GM19240 (cell line): ENCODE measurements around the gene GLDN.
A peak's percentile ranks its signal among the peaks of the same experiment; 100 is the strongest.
"Not testable (repeated sequence)": the region's sequence is repeated elsewhere in the genome, so short reads cannot be mapped to it uniquely, and the experiment has no call there.

ENCODE experiments used
- DNase-seq: peaks from one replicate; pipeline ENCODE4 v3.0.0; 2011; ENCODE audit warnings: low spot score; ENCODE audit not compliant: insufficient read length

The GLDN gene

GRCh38 chr15:51386960-51387698, 45.7 kb downstream of the GLDN start:
- DNase-seq, result no peak

- no peak for DNase-seq
Observed at GRCh38 chr15:51387699-51388041, 46.2 kb downstream of the GLDN start.

GRCh38 chr15:51388726-51389125, 47.3 kb downstream of the GLDN start:
- no peak for DNase-seq

- peak; percentile 17 for DNase-seq
Observed at GRCh38 chr15:51390241-51390965, 48.9 kb downstream of the GLDN start.

GRCh38 chr15:51390966-51391422, 49.5 kb downstream of the GLDN start:
- no peak for DNase-seq

- DNase-seq, result no peak
Observed at GRCh38 chr15:51396921-51397320, 55.5 kb downstream of the GLDN start.

- DNase-seq, result no peak
Observed at GRCh38 chr15:51398626-51399025, 57.2 kb downstream of the GLDN start.

GRCh38 chr15:51401051-51401780, 59.8 kb downstream of the GLDN start:
- DNase-seq, result no peak

- DNase-seq, result peak; percentile 23
Observed at GRCh38 chr15:51401872-51402517, 60.5 kb downstream of the GLDN start.

- no peak for DNase-seq
Observed at GRCh38 chr15:51403072-51403878, 61.8 kb downstream of the GLDN start.

- no peak for DNase-seq
Observed at GRCh38 chr15:51403946-51404695, 62.7 kb downstream of the GLDN start.

- no peak for DNase-seq
Observed at GRCh38 chr15:51405693-51406523, 64.5 kb downstream of the GLDN start.

GRCh38 chr15:51414256-51414860, 72.9 kb downstream of the GLDN start:
- DNase-seq, result no peak

GRCh38 chr15:51416129-51416528, 74.7 kb downstream of the GLDN start:
- DNase-seq, result no peak

- not testable (repeated sequence) for DNase-seq
Observed at GRCh38 chr15:51423040-51423439, 81.6 kb downstream of the GLDN start.

GRCh38 chr15:51424780-51425179, 83.3 kb downstream of the GLDN start:
- DNase-seq, result no peak

- no peak for DNase-seq
Observed at GRCh38 chr15:51425517-51426040, 84.1 kb downstream of the GLDN start.

GRCh38 chr15:51438526-51438925, 97.1 kb downstream of the GLDN start:
- DNase-seq, result no peak
